ENCODE measurements around the gene CEMIP2. TPM values are rescaled to one million over a fixed set of nuclear protein-coding genes. Genes with fewer than 3 reads are reported as not detected.

CEMIP2 gene
- total RNA-seq, 2 donors from 2014 or later = 20.4 to 86.5 TPM

DNA sequence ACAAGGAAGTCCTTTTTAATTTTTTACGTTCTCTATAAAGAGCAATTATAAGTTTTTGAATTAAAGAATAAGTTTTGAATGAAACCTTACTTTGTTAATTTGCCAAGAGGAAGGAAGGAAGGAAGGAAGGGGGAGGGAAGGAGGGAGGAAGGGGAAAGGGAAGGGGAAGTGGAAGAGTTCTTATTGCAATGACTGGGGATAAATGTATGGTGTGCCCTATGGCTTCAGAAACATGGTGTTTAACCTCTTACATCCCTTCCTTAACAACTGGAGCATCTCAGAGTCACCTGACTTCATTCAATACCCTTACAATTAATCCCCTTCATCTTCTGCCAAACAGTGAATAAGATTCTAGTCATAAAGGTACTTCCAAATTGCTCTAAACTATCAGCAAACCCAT, 16.0 kb downstream of the CEMIP2 start:
- intact Hi-C loops (cut with DNase I) = no loop called here
- Histone ChIP-seq H3K9me3 (no peaks in the 10 kb centered on the region), H3K27me3 (replicated peaks; ENCODE audit: insufficient read depth) (no peaks in the 10 kb centered on the region), H3K36me3 (no peaks in the 10 kb centered on the region), H3K4me1 (replicated peaks) (no peaks in the 10 kb centered on the region), H3K27ac (no peak overlapping the region), H3K4me3 (no peak overlapping the region)
- DNase-seq (ENCODE audit: low spot score) = no peak
- TF ChIP-seq, protein P1, sequence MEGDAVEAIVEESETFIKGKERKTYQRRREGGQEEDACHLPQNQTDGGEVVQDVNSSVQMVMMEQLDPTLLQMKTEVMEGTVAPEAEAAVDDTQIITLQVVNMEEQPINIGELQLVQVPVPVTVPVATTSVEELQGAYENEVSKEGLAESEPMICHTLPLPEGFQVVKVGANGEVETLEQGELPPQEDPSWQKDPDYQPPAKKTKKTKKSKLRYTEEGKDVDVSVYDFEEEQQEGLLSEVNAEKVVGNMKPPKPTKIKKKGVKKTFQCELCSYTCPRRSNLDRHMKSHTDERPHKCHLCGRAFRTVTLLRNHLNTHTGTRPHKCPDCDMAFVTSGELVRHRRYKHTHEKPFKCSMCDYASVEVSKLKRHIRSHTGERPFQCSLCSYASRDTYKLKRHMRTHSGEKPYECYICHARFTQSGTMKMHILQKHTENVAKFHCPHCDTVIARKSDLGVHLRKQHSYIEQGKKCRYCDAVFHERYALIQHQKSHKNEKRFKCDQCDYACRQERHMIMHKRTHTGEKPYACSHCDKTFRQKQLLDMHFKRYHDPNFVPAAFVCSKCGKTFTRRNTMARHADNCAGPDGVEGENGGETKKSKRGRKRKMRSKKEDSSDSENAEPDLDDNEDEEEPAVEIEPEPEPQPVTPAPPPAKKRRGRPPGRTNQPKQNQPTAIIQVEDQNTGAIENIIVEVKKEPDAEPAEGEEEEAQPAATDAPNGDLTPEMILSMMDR (IDR thresholded peaks at IDR 0.05) = no peak
- no peak for TF ChIP-seq POLR2A (IDR thresholded peaks at IDR 0.05)
- no peak for TF ChIP-seq POLR2AphosphoS5 (IDR thresholded peaks at IDR 0.05)
- WGBS = 30% methylated on average over 1 of the region's 1 CpG

DNA sequence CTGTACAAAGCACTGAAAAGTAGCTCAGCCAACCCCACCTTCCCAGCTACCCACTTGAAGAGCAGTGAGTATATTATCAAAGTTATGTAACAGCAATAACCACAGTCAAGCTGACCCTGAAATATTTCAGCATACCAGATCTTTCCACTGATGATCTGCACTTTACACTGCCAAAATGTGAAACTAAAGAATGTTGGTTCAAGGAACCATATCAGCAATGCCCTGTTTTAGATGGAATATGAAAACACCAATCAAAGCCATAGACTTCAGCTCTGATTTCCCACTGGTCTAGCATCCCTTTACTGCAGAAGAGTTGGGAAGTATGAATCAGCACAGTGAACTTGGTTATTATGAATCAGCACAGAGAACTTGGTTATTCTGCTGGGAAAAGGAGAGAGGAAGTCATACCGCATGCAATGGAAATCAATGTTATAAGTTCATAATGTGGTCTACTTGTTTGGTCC, 20.0 kb downstream of the CEMIP2 start:
- TF ChIP-seq, protein P1 (IDR thresholded peaks at IDR 0.05) = no peak
- TF ChIP-seq POLR2AphosphoS5 (IDR thresholded peaks at IDR 0.05) = no peak
- TF ChIP-seq POLR2A (IDR thresholded peaks at IDR 0.05) = no peak
- no peak overlapping the region for H3K27ac ChIP-seq
- H3K9me3 ChIP-seq = no peaks in the 10 kb centered on the region
- H3K4me1 ChIP-seq (replicated peaks) = no peaks in the 10 kb centered on the region
- H3K27me3 ChIP-seq (replicated peaks; ENCODE audit: insufficient read depth) = no peaks in the 10 kb centered on the region
- intact Hi-C loops (cut with DNase I) = no loop called here
- no peak overlapping the region for H3K4me3 ChIP-seq
- no peak for DNase-seq (ENCODE audit: low spot score)
- WGBS = 77% methylated on average over 1 of the region's 1 CpG
- H3K36me3 ChIP-seq = no peaks in the 10 kb centered on the region

DNA sequence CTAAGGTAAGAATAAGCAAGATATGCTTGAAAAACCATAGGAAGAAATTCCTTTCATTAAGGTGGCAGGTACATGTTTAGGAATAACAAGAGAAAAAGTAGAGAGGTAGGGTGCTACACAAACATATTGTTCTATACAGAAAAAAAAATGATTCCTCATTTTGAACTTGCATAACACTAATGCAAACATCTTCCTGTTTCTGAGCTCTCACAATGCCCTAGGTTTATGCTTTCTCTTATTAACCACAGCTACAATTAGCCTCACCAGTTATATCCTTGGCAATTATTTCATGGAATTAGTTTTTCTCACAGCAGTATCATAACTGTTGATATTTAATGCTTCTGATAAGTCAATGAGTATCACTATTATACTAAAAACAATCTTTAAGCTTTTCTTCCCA, 20.7 kb downstream of the CEMIP2 start:
- Histone ChIP-seq H3K27me3 (replicated peaks; ENCODE audit: insufficient read depth) (no peaks in the 10 kb centered on the region), H3K36me3 (no peaks in the 10 kb centered on the region), H3K27ac (no peak overlapping the region), H3K4me3 (no peak overlapping the region), H3K9me3 (no peaks in the 10 kb centered on the region), H3K4me1 (replicated peaks) (no peaks in the 10 kb centered on the region)
- TF ChIP-seq POLR2A (IDR thresholded peaks at IDR 0.05) (no peak), POLR2AphosphoS5 (IDR thresholded peaks at IDR 0.05) (no peak)
- TF ChIP-seq, protein P1 (IDR thresholded peaks at IDR 0.05) = no peak
- no peak for DNase-seq (ENCODE audit: low spot score)
- intact Hi-C loops (cut with DNase I) = no loop called here

DNA sequence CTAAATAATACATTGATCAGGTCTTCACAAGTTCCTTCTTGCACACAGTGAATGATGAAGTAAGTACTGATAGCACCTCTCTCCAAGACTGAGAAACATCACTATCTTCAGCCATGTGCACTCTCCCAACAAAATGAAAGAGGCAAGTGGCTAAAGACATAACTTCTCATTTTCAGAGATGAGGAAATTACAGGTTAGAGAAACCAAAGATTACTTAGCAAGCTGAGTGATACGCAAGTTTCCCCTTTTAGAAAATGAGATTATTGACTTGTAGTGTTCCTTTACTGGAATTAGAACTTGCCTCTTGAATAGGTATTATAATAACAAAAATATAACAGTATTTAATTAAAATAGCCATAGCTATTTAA, 21.6 kb downstream of the CEMIP2 start:
- Histone ChIP-seq H3K36me3 (no peaks in the 10 kb centered on the region), H3K4me1 (replicated peaks) (no peaks in the 10 kb centered on the region), H3K27me3 (replicated peaks; ENCODE audit: insufficient read depth) (no peaks in the 10 kb centered on the region), H3K27ac (no peak overlapping the region), H3K9me3 (no peaks in the 10 kb centered on the region), H3K4me3 (no peak overlapping the region)
- intact Hi-C loops (cut with DNase I) = no loop called here
- TF ChIP-seq, protein P1 (IDR thresholded peaks at IDR 0.05) = no peak
- no peak for TF ChIP-seq POLR2AphosphoS5 (IDR thresholded peaks at IDR 0.05)
- TF ChIP-seq POLR2A (IDR thresholded peaks at IDR 0.05) = no peak
- DNase-seq (ENCODE audit: low spot score) = no peak
- WGBS = 94% methylated on average over 1 of the region's 1 CpG

DNA sequence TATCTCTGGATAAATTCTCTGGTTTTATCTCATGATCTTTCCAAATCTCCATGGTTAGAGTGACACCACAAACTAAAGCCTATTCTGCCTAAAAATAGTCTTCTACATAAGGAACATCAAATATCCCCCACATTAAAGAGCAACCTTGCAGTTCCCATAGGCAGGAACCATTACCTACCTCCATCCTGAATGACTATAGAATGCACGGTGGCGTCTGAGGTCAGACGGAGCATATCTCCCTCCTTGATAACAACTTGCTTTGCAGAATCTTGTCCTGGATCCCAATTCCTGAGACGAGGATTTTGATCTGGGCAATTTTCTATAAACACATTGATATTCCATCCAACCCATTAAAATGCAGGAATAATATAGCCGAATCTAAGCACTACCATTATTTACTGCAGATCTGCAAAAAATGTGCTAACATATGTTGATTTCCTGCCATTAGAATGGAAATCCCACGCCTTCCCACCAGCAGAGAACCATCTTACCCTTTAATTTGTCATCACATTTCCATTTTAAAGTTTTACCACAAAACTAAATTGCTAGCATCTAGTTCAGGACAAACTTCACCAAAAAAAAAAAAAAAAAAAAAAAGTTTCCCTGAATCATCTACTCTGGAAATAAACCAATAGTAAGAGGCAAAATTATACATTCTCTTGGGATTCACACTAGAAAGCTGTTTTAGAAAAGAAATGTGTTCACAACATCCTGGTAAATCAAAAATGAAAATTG, 22.1 kb downstream of the CEMIP2 start:
- no peaks in the 10 kb centered on the region for H3K27me3 ChIP-seq (replicated peaks; ENCODE audit: insufficient read depth)
- intact Hi-C loops (cut with DNase I) = no loop called here
- no peaks in the 10 kb centered on the region for H3K4me1 ChIP-seq (replicated peaks)
- H3K4me3 ChIP-seq = no peak overlapping the region
- no peak overlapping the region for H3K27ac ChIP-seq
- no peaks in the 10 kb centered on the region for H3K9me3 ChIP-seq
- DNase-seq (ENCODE audit: low spot score) = no peak
- 91% methylated on average over 6 of the region's 6 CpGs for WGBS
- H3K36me3 ChIP-seq = no peaks in the 10 kb centered on the region
- TF ChIP-seq POLR2A (IDR thresholded peaks at IDR 0.05) = no peak
- TF ChIP-seq, protein P1 (IDR thresholded peaks at IDR 0.05) = no peak
- no peak for TF ChIP-seq POLR2AphosphoS5 (IDR thresholded peaks at IDR 0.05)

All from prostate gland (tissue), 2 donors.